SJSA1 (cell line): ENCODE measurements around the gene TAAR1. TPM values are rescaled to one million over a fixed set of nuclear protein-coding genes. Genes with fewer than 3 reads are reported as not detected.

Experiments used
- DNase-seq, 2 experiments: peaks; one replicate each; pipeline ENCODE4 v3.0.0-alpha.2; 2015 to 2020; ENCODE audit warnings: low spot score in 2 of 2, low read depth in 1 of 2
- H3K27ac ChIP-seq: fragments of 250-450 bp; sonication (Bioruptor Pico); 2 replicates; pipeline ENCODE4 v1.5.1; 2020; ENCODE audit warnings: mild to moderate bottlenecking, moderate library complexity
- H3K27me3 ChIP-seq: fragments of 250-450 bp; sonication (Bioruptor Pico); replicated peaks from 2 replicates; pipeline ENCODE4 v1.5.1; 2020; ENCODE audit warnings: mild to moderate bottlenecking, moderate library complexity
- H3K36me3 ChIP-seq: fragments of 250-450 bp; sonication (Bioruptor Pico); 2 replicates; pipeline ENCODE4 v1.5.1; 2020; ENCODE audit warnings: mild to moderate bottlenecking
- H3K4me1 ChIP-seq: fragments of 250-450 bp; sonication (Bioruptor Pico); replicated peaks from 2 replicates; pipeline ENCODE4 v1.6.1; 2021; ENCODE audit warnings: mild to moderate bottlenecking
- H3K4me3 ChIP-seq: fragments of 250-450 bp; sonication (Bioruptor Pico); 2 replicates; pipeline ENCODE4 v1.5.1; 2020; ENCODE audit warnings: mild to moderate bottlenecking
- H3K9me3 ChIP-seq: fragments of 250-450 bp; sonication (Bioruptor Pico); replicated peaks from 2 replicates; pipeline ENCODE4 v1.5.1; 2020; ENCODE audit warnings: mild to moderate bottlenecking
- total RNA-seq: library from RNA; depleted of rRNA; stranded (reverse); fragments of >200 nt; shearing (Covaris generic); gene quantifications from 2 replicates; pipeline ENCODE4 v1.2.3, GENCODE V29; 2014

Gene TAAR1
- total RNA-seq, 1 experiment from 2014 or later: not detected

GRCh38 chr6:132675749-132676148 lies 16.8 kb upstream of the TAAR1 start:
- Histone ChIP-seq H3K36me3 (no peaks in the 10 kb centered on the region), H3K4me3 (no peak overlapping the region), H3K27me3 (no peaks in the 10 kb centered on the region), H3K4me1 (no peaks in the 10 kb centered on the region), H3K27ac (no peak overlapping the region), H3K9me3 (no peaks in the 10 kb centered on the region)
- no peak for DNase-seq

- H3K9me3 ChIP-seq: no peaks in the 10 kb centered on the region
- no peaks in the 10 kb centered on the region for H3K4me1 ChIP-seq
- H3K27me3 ChIP-seq: no peaks in the 10 kb centered on the region
These were observed 16.0 kb upstream of the TAAR1 start for GRCh38 chr6:132675002-132675401.

GRCh38 chr6:132673376-132674094 lies 14.6 kb upstream of the TAAR1 start:
- Histone ChIP-seq H3K36me3 (no peaks in the 10 kb centered on the region), H3K9me3 (no peaks in the 10 kb centered on the region), H3K4me1 (no peaks in the 10 kb centered on the region), H3K27ac (no peak overlapping the region), H3K4me3 (no peak overlapping the region), H3K27me3 (no peaks in the 10 kb centered on the region)
- no peak for DNase-seq

More at GRCh38 chr6:132675002-132675401, 16.0 kb upstream of the TAAR1 start:
- no peak overlapping the region for H3K27ac ChIP-seq
- H3K36me3 ChIP-seq: no peaks in the 10 kb centered on the region
- DNase-seq: no peak
- H3K4me3 ChIP-seq: no peak overlapping the region

GRCh38 chr6:132671295-132671694 lies 12.3 kb upstream of the TAAR1 start:
- Histone ChIP-seq H3K9me3 (no peaks in the 10 kb centered on the region), H3K4me1 (no peaks in the 10 kb centered on the region), H3K27ac (no peak overlapping the region), H3K4me3 (no peak overlapping the region), H3K27me3 (no peaks in the 10 kb centered on the region), H3K36me3 (no peaks in the 10 kb centered on the region)
- no peak for DNase-seq

GRCh38 chr6:132669690-132670291 lies 10.8 kb upstream of the TAAR1 start:
- no peaks in the 10 kb centered on the region for H3K27me3 ChIP-seq
- no peaks in the 10 kb centered on the region for H3K4me1 ChIP-seq
- H3K27ac ChIP-seq: no peak overlapping the region
- no peaks in the 10 kb centered on the region for H3K9me3 ChIP-seq
- no peaks in the 10 kb centered on the region for H3K36me3 ChIP-seq
- DNase-seq: no peak
- no peak overlapping the region for H3K4me3 ChIP-seq

- Histone ChIP-seq H3K4me1 (no peaks in the 10 kb centered on the region), H3K36me3 (no peaks in the 10 kb centered on the region), H3K27ac (no peak overlapping the region), H3K4me3 (no peak overlapping the region), H3K27me3 (no peaks in the 10 kb centered on the region), H3K9me3 (no peaks in the 10 kb centered on the region)
- no peak for DNase-seq
These were observed 7.1 kb upstream of the TAAR1 start for GRCh38 chr6:132666118-132666517.

GRCh38 chr6:132664309-132665034 lies 5.5 kb upstream of the TAAR1 start:
- H3K9me3 ChIP-seq: no peaks in the 10 kb centered on the region

GRCh38 chr6:132663661-132664060 lies 4.7 kb upstream of the TAAR1 start:
- Histone ChIP-seq H3K27ac (no peak overlapping the region), H3K4me3 (no peak overlapping the region), H3K27me3 (no peaks in the 10 kb centered on the region), H3K4me1 (no peaks in the 10 kb centered on the region), H3K36me3 (no peaks in the 10 kb centered on the region), H3K9me3 (no peaks in the 10 kb centered on the region)
- no peak for DNase-seq

More at GRCh38 chr6:132664309-132665034, 5.5 kb upstream of the TAAR1 start:
- no peaks in the 10 kb centered on the region for H3K36me3 ChIP-seq
- no peaks in the 10 kb centered on the region for H3K27me3 ChIP-seq
- no peaks in the 10 kb centered on the region for H3K4me1 ChIP-seq
- no peak for DNase-seq
- no peak overlapping the region for H3K4me3 ChIP-seq
- H3K27ac ChIP-seq: no peak overlapping the region

GRCh38 chr6:132661906-132662305 lies 2.9 kb upstream of the TAAR1 start:
- no peak overlapping the region for H3K27ac ChIP-seq
- no peaks in the 10 kb centered on the region for H3K36me3 ChIP-seq
- H3K4me3 ChIP-seq: no peak overlapping the region
- H3K27me3 ChIP-seq: no peaks in the 10 kb centered on the region
- DNase-seq: no peak
- no peaks in the 10 kb centered on the region for H3K9me3 ChIP-seq
- H3K4me1 ChIP-seq: no peaks in the 10 kb centered on the region

GRCh38 chr6:132651062-132651461 lies 7.9 kb downstream of the TAAR1 start:
- H3K4me3 ChIP-seq: no peak overlapping the region
- peaks cover 7% of the 10 kb centered on the region; the same call in 1 of the 2 replicates for H3K27me3 ChIP-seq
- no peaks in the 10 kb centered on the region for H3K4me1 ChIP-seq
- no peak overlapping the region for H3K27ac ChIP-seq
- H3K9me3 ChIP-seq: no peaks in the 10 kb centered on the region
- no peaks in the 10 kb centered on the region for H3K36me3 ChIP-seq
- no peak for DNase-seq

- Histone ChIP-seq H3K9me3 (no peaks in the 10 kb centered on the region), H3K36me3 (no peaks in the 10 kb centered on the region), H3K4me1 (no peaks in the 10 kb centered on the region), H3K27ac (no peak overlapping the region), H3K27me3 (peaks cover 8% of the 10 kb centered on the region), H3K4me3 (no peak overlapping the region)
- no peak for DNase-seq
These were observed 8.6 kb downstream of the TAAR1 start for GRCh38 chr6:132650429-132650828.

- Histone ChIP-seq H3K4me1 (no peaks in the 10 kb centered on the region), H3K27me3 (peaks cover 8% of the 10 kb centered on the region), H3K4me3 (no peak overlapping the region), H3K36me3 (no peaks in the 10 kb centered on the region), H3K9me3 (no peaks in the 10 kb centered on the region), H3K27ac (no peak overlapping the region)
- no peak for DNase-seq
These were observed 10.2 kb downstream of the TAAR1 start for GRCh38 chr6:132648828-132649227.

GRCh38 chr6:132648356-132648755 lies 10.6 kb downstream of the TAAR1 start:
- H3K9me3 ChIP-seq: no peaks in the 10 kb centered on the region
- DNase-seq: peak in 1 of 2 experiments; percentile 37

GRCh38 chr6:132643547-132643946 lies 15.4 kb downstream of the TAAR1 start:
- no peak for DNase-seq
- H3K4me3 ChIP-seq: no peak overlapping the region
- H3K36me3 ChIP-seq: no peaks in the 10 kb centered on the region
- H3K9me3 ChIP-seq: no peaks in the 10 kb centered on the region
- H3K27me3 ChIP-seq: peaks cover 8% of the 10 kb centered on the region
- no peaks in the 10 kb centered on the region for H3K4me1 ChIP-seq
- no peak overlapping the region for H3K27ac ChIP-seq

More at GRCh38 chr6:132648356-132648755, 10.6 kb downstream of the TAAR1 start:
- H3K36me3 ChIP-seq: no peaks in the 10 kb centered on the region
- H3K4me3 ChIP-seq: no peak overlapping the region
- no peak overlapping the region for H3K27ac ChIP-seq
- no peaks in the 10 kb centered on the region for H3K4me1 ChIP-seq
- peaks cover 7% of the 10 kb centered on the region for H3K27me3 ChIP-seq
